Transverse colon (tissue), 4 donors: ENCODE measurements around the gene PPFIA3.
"Not testable (repeated sequence)": the region's sequence is repeated elsewhere in the genome, so short reads cannot be mapped to it uniquely, and the experiment has no call there.

ENCODE experiments used
- EP300 ChIP-seq: sonication (generic); formaldehyde crosslinking; IDR thresholded peaks from one replicate; pipeline ENCODE4 v1.6.1; 2017; ENCODE audit warnings: antibody characterized with exemption, low read depth
- POLR2AphosphoS5 ChIP-seq, 3 donors: sonication (generic); formaldehyde crosslinking; IDR thresholded peaks; one replicate each; pipeline ENCODE4 v1.6.1; 2016; ENCODE audit warnings: antibody characterized with exemption in 3 of 3
- TF ChIP-seq, protein P1 (sequence below), 5 experiments: fragments of 200-600 bp in 3 of 5; fragments of 450-650 bp in 2 of 5; sonication (generic) in 3 of 5; IDR thresholded peaks; 1 replicate in 2 of 5; 2 replicates in 3 of 5; pipeline ENCODE4 v1.5.1; 2016 to 2017; ENCODE audit warnings: antibody characterized with exemption in 5 of 5, inconsistent platforms in 3 of 5, mild to moderate bottlenecking in 2 of 5, moderate library complexity in 1 of 5

DNA sequence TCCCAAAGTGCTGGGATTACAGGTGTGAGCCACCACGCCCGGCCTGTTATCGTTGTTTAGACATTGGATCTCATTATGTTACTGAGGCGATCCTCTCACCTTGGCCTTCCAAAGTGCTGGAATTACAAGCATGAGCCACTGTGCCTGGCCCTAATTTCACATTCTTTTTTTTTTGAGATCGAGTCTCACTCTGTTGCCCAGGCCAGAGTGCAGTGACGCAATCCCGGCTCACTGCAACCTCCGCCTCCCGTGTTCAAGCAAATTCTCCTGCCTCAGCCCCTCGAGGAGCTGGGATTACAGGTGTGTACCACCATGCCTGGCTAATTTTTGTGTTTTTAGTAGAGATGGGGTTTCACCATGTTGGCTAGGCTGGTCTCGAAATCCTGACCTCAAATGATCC, 3.9 kb downstream of the PPFIA3 start:
- TF ChIP-seq, protein P1, sequence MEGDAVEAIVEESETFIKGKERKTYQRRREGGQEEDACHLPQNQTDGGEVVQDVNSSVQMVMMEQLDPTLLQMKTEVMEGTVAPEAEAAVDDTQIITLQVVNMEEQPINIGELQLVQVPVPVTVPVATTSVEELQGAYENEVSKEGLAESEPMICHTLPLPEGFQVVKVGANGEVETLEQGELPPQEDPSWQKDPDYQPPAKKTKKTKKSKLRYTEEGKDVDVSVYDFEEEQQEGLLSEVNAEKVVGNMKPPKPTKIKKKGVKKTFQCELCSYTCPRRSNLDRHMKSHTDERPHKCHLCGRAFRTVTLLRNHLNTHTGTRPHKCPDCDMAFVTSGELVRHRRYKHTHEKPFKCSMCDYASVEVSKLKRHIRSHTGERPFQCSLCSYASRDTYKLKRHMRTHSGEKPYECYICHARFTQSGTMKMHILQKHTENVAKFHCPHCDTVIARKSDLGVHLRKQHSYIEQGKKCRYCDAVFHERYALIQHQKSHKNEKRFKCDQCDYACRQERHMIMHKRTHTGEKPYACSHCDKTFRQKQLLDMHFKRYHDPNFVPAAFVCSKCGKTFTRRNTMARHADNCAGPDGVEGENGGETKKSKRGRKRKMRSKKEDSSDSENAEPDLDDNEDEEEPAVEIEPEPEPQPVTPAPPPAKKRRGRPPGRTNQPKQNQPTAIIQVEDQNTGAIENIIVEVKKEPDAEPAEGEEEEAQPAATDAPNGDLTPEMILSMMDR (IDR thresholded peaks at IDR 0.05) = not testable (repeated sequence)
- not testable (repeated sequence) for TF ChIP-seq POLR2AphosphoS5 (IDR thresholded peaks at IDR 0.05); EP300
